NCI-H82 treated with DMSO at 0.1 percent for 48 hours (cell line): ENCODE measurements around the gene EGFR.

ENCODE experiments used
- DNase-seq: peaks from one replicate; lab custom pipeline; 2025; ENCODE audit not compliant: unreplicated experiment; lab: John Stamatoyannopoulos, UW

EGFR gene

GRCh38 chr7:55018361-55019190 is at the start of gene EGFR:
Gene EGFR, plus strand, starts transcription at chr7:55019017. Its CDS starts 261 bp downstream, at chr7:55019278.
- no peak for DNase-seq

- DNase-seq, result no peak
These were observed 49.4 kb upstream of the EGFR start for GRCh38 chr7:54969208-54969967.

- DNase-seq, result no peak
These were observed 46.0 kb upstream of the EGFR start for GRCh38 chr7:54972733-54973294.

- no peak for DNase-seq
These were observed 40.3 kb upstream of the EGFR start for GRCh38 chr7:54978364-54979116.

- DNase-seq, result no peak
These were observed 38.3 kb upstream of the EGFR start for GRCh38 chr7:54980521-54980920.

- DNase-seq, result no peak
These were observed 36.9 kb upstream of the EGFR start for GRCh38 chr7:54981913-54982312.

GRCh38 chr7:54985426-54986330 is 33.1 kb upstream of the EGFR start:
- no peak for DNase-seq

- DNase-seq, result no peak
These were observed 32.1 kb upstream of the EGFR start for GRCh38 chr7:54986716-54987115.

GRCh38 chr7:54987772-54988171 is 31.0 kb upstream of the EGFR start:
- no peak for DNase-seq

GRCh38 chr7:54988516-54988915 is 30.3 kb upstream of the EGFR start:
- DNase-seq, result no peak

GRCh38 chr7:54989453-54990225 is 29.2 kb upstream of the EGFR start:
- DNase-seq, result no peak

GRCh38 chr7:54991341-54991740 is 27.5 kb upstream of the EGFR start:
- no peak for DNase-seq

GRCh38 chr7:54992871-54993475 is 25.8 kb upstream of the EGFR start:
- no peak for DNase-seq

GRCh38 chr7:54995166-54995565 is 23.7 kb upstream of the EGFR start:
- no peak for DNase-seq

GRCh38 chr7:54995610-54996363 is 23.0 kb upstream of the EGFR start:
- no peak for DNase-seq

- no peak for DNase-seq
These were observed 22.4 kb upstream of the EGFR start for GRCh38 chr7:54996391-54996790.

GRCh38 chr7:55004579-55004978 is 14.2 kb upstream of the EGFR start:
- no peak for DNase-seq

GRCh38 chr7:55005241-55005851 is 13.5 kb upstream of the EGFR start:
- DNase-seq, result no peak
